B cell (primary cell): ENCODE measurements around the gene PRKG2. TPM values are rescaled to one million over a fixed set of nuclear protein-coding genes. Genes with fewer than 3 reads are reported as not detected.

ENCODE experiments used
- ATAC-seq: fragments of 200-7000 bp; cut with Tn5 transposase; one replicate; pipeline ENCODE4 v1.10.0; 2021; ENCODE audit warnings: low read depth, mild to moderate bottlenecking, moderate number of reproducible peaks, moderate library complexity
- CTCF ChIA-PET: fragments of 350-600 bp; sonication (Branson Sonifier 250); formaldehyde crosslinking; loops from one replicate; lab custom pipeline; 2021; ENCODE audit warnings: antibody characterized with exemption, inconsistent platforms; lab: Charles Lee
- POLR2A ChIA-PET: fragments of 350-600 bp; sonication (Branson Sonifier 250); formaldehyde crosslinking; loops from one replicate; lab custom pipeline; 2021; ENCODE audit warnings: antibody characterized with exemption; lab: Charles Lee
- DNase-seq: peaks from one replicate; pipeline ENCODE4 v3.0.0; 2013
- H2AFZ ChIP-seq: 2 replicates; pipeline ENCODE4 v1.6.1; 2012; ENCODE audit warnings: mild to moderate bottlenecking, low read depth, low read length; ENCODE audit not compliant: insufficient read depth, poor library complexity, severe bottlenecking
- H3K27ac ChIP-seq, 2 donors: 1 replicate in 1 of 2; 2 replicates in 1 of 2; pipeline ENCODE4 v1.5.1; 2012 to 2013; ENCODE audit warnings: low read length in 2 of 2, mild to moderate bottlenecking in 2 of 2, moderate library complexity in 1 of 2
- H3K27me3 ChIP-seq, 4 experiments: fragments of 200-600 bp in 1 of 4; sonication (generic) in 1 of 4; replicated peaks in 1 of 4; 1 replicate in 2 of 4; 2 replicates in 2 of 4; pipeline versions ENCODE4 v1.6.1 to v1.7.0; 2013 to 2016; ENCODE audit warnings: low read length in 3 of 4, mild to moderate bottlenecking in 2 of 4, mixed read lengths in 1 of 4, moderate library complexity in 1 of 4; ENCODE audit not compliant: insufficient read depth in 4 of 4, control insufficient read depth in 3 of 4; ENCODE audit errors: control extremely low read depth in 1 of 4
- H3K36me3 ChIP-seq, 2 experiments: replicated peaks in 1 of 2; 1 replicate in 1 of 2; 2 replicates in 1 of 2; pipeline versions ENCODE4 v1.6.1 to v1.7.1; 2013; ENCODE audit warnings: low read length in 1 of 2; ENCODE audit not compliant: insufficient read depth in 2 of 2, control insufficient read depth in 1 of 2; ENCODE audit errors: control extremely low read depth in 1 of 2, extremely low read depth in 1 of 2
- H3K4me1 ChIP-seq, 2 donors: fragments of 200-600 bp in 1 of 2; sonication (generic) in 1 of 2; 1 replicate in 1 of 2; 2 replicates in 1 of 2; pipeline versions ENCODE4 v1.5.1 to v1.6.1; 2013 to 2017; ENCODE audit warnings: low read length in 2 of 2; ENCODE audit not compliant: control insufficient read depth in 2 of 2, insufficient read depth in 2 of 2
- H3K4me2 ChIP-seq: replicated peaks from 2 replicates; pipeline ENCODE3; 2012; ENCODE audit warnings: mild to moderate bottlenecking, low read depth, low read length; ENCODE audit not compliant: poor library complexity, severe bottlenecking
- H3K4me3 ChIP-seq, 5 experiments: fragments of 200-600 bp in 1 of 5; sonication (generic) in 1 of 5; 1 replicate in 3 of 5; 2 replicates in 2 of 5; pipeline versions ENCODE4 v1.5.1 to v1.7.0; 2011 to 2016; ENCODE audit warnings: low read length in 4 of 5, mild to moderate bottlenecking in 4 of 5, low read depth in 2 of 5, control low read depth in 1 of 5, moderate library complexity in 1 of 5; ENCODE audit not compliant: insufficient read depth in 1 of 5; ENCODE audit errors: control extremely low read depth in 1 of 5, extremely low read depth in 1 of 5
- H3K79me2 ChIP-seq: fragments of 200-600 bp; sonication (generic); one replicate; pipeline ENCODE4 v1.6.0; 2016; ENCODE audit warnings: low read length; ENCODE audit not compliant: control insufficient read depth, insufficient read depth
- H3K9ac ChIP-seq: fragments of 200-600 bp; sonication (generic); 2 replicates; pipeline ENCODE4 v1.6.1; 2017; ENCODE audit warnings: mild to moderate bottlenecking, low read length, moderate library complexity
- H3K9me3 ChIP-seq, 3 donors: one replicate each; pipeline versions ENCODE4 v1.6.1 to v1.7.1; 2013; ENCODE audit warnings: low read length in 2 of 3; ENCODE audit not compliant: control insufficient read depth in 2 of 3, insufficient read depth in 1 of 3; ENCODE audit errors: control extremely low read depth in 1 of 3
- H4K20me1 ChIP-seq: 2 replicates; pipeline ENCODE4 v1.6.0; 2012; ENCODE audit warnings: mild to moderate bottlenecking, low read length; ENCODE audit not compliant: insufficient read depth, control insufficient read depth, poor library complexity, severe bottlenecking
- H3K27ac Mint-ChIP-seq: one replicate; pipeline ENCODE4 v1.8.0; 2021; ENCODE audit warnings: mixed read lengths
- H3K27me3 Mint-ChIP-seq: one replicate; pipeline ENCODE4 v1.8.0; 2021; ENCODE audit warnings: mixed read lengths
- H3K4me1 Mint-ChIP-seq: one replicate; pipeline ENCODE4 v1.8.0; 2021; ENCODE audit warnings: mixed read lengths
- H3K4me3 Mint-ChIP-seq: one replicate; pipeline ENCODE4 v1.8.0; 2021; ENCODE audit warnings: mixed read lengths
- H3K9me3 Mint-ChIP-seq: one replicate; pipeline ENCODE4 v1.8.0; 2022; ENCODE audit warnings: mixed read lengths; ENCODE audit not compliant: insufficient read depth
- CTCF ChIP-seq: fragments of 200-600 bp; IDR thresholded peaks from one replicate; pipeline ENCODE4 v1.8.0; 2022; ENCODE audit warnings: antibody characterized with exemption, mild to moderate bottlenecking
- EZH2 ChIP-seq: IDR thresholded peaks from 2 replicates; pipeline ENCODE4 v1.6.1; 2012; ENCODE audit warnings: borderline replicate concordance, low read depth, mild to moderate bottlenecking, moderate library complexity, low read length; ENCODE audit not compliant: insufficient read depth, poor library complexity, severe bottlenecking
- WGBS: methylation state at CpG from one replicate; pipeline ENCODE4 v1.1.5; 2013; ENCODE audit warnings: missing lambda C conversion rate; ENCODE audit not compliant: insufficient coverage; 5-methylcytosine and 5-hydroxymethylcytosine counted together
- intact Hi-C: fragments of 100-400 bp; cut with micrococcal nuclease; formaldehyde crosslinking; loops from one replicate; pipeline ENCODE4 v1.10.0; 2022
- polyA plus RNA-seq: library from polyadenylated mRNA; depleted of rRNA; stranded (reverse); fragments of >200 nt; gene quantifications from 2 replicates; pipeline ENCODE4 v1.2.3, GENCODE V29; 2012
- total RNA-seq, 2 donors: library from RNA; stranded (reverse); fragments of 120-200 nt in 1 of 2; gene quantifications; 1 replicate in 1 of 2; 2 replicates in 1 of 2; pipeline versions ENCODE4 v1.2.3 to v1.2.4, GENCODE V29; 2013 to 2022

Gene PRKG2
- total and polyA plus RNA-seq, 2 donors (not counting 1 experiment from before 2014, with no cell fraction given) = 0.61 to 0.86 TPM

DNA sequence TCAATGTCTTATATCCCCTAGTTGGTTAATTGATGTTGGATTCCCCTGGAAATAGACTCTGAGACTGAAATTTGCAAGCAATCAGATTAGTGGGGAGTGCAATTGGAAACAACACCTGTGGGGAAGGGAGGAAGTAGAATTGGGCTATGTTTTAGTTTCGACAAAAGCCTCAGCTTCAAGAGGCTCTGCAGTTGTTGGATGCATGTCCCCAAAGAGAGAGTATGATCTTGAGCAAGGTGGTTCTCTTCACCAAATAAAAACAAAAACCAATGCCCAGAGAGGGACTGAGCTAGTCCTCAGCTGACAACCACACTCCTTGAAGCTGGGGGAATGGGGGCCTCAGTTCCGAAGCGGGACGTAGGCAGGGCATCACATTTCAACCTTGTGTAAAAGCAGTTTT, 77.1 kb downstream of the PRKG2 start:
- H3K27me3 ChIP-seq = no peaks in the 10 kb centered on the region
- H3K4me3 ChIP-seq = no peak overlapping the region
- no peaks in the 10 kb centered on the region for H3K4me1 Mint-ChIP-seq
- DNase-seq (no peak), ATAC-seq (no peak)
- H3K4me2 ChIP-seq = no peak overlapping the region
- no peak overlapping the region for H3K4me3 Mint-ChIP-seq
- intact Hi-C loops = no loop called here
- CTCF ChIA-PET = no interaction called here
- no peaks in the 10 kb centered on the region for H3K4me1 ChIP-seq
- H3K27ac ChIP-seq = no peak overlapping the region
- H2AFZ ChIP-seq = no peak overlapping the region
- no peaks in the 10 kb centered on the region for H4K20me1 ChIP-seq
- H3K9me3 ChIP-seq = no peaks in the 10 kb centered on the region
- TF ChIP-seq EZH2 (no peak), CTCF (no peak)
- POLR2A ChIA-PET = no interaction called here
- no peaks in the 10 kb centered on the region for H3K9me3 Mint-ChIP-seq
- no peak overlapping the region for H3K9ac ChIP-seq
- no peaks in the 10 kb centered on the region for H3K27me3 Mint-ChIP-seq
- no peak overlapping the region for H3K27ac Mint-ChIP-seq
- H3K79me2 ChIP-seq = no peaks in the 10 kb centered on the region
- 100% methylated on average over 3 of the region's 4 CpGs for WGBS
- H3K36me3 ChIP-seq = no peaks in the 10 kb centered on the region

GRCh38 chr4:81137446-81137845, 77.6 kb downstream of the PRKG2 start:
- Histone ChIP-seq H3K27me3 (no peaks in the 10 kb centered on the region), H3K4me1 (no peaks in the 10 kb centered on the region), H3K79me2 (no peaks in the 10 kb centered on the region), H3K4me3 (no peak overlapping the region), H2AFZ (no peak overlapping the region), H3K27ac (no peak overlapping the region), H4K20me1 (no peaks in the 10 kb centered on the region), H3K9ac (no peak overlapping the region), H3K36me3 (no peaks in the 10 kb centered on the region), H3K9me3 (no peaks in the 10 kb centered on the region), H3K4me2 (no peak overlapping the region)
- DNase-seq (no peak), ATAC-seq (no peak)
- H3K9me3 Mint-ChIP-seq = no peaks in the 10 kb centered on the region
- POLR2A ChIA-PET = no interaction called here
- no peak overlapping the region for H3K4me3 Mint-ChIP-seq
- no peaks in the 10 kb centered on the region for H3K4me1 Mint-ChIP-seq
- intact Hi-C loops = no loop called here
- TF ChIP-seq CTCF = no peak
- 86% methylated on average over 2 of the region's 3 CpGs for WGBS
- no peaks in the 10 kb centered on the region for H3K27me3 Mint-ChIP-seq
- H3K27ac Mint-ChIP-seq = no peak overlapping the region
- CTCF ChIA-PET = no interaction called here
